B cell (primary cell): ENCODE results near the gene GOLGA8H.
"Not testable (repeated sequence)": the region's sequence is repeated elsewhere in the genome, so short reads cannot be mapped to it uniquely, and the experiment has no call there.

Source experiments
- EZH2 ChIP-seq: IDR thresholded peaks from 2 replicates; pipeline ENCODE4 v1.6.1; 2012; ENCODE audit warnings: borderline replicate concordance, low read depth, mild to moderate bottlenecking, moderate library complexity, low read length; ENCODE audit not compliant: insufficient read depth, poor library complexity, severe bottlenecking
- TF ChIP-seq, protein P1 (sequence below): fragments of 200-600 bp; IDR thresholded peaks from one replicate; pipeline ENCODE4 v1.8.0; 2022; ENCODE audit warnings: antibody characterized with exemption, mild to moderate bottlenecking

DNA sequence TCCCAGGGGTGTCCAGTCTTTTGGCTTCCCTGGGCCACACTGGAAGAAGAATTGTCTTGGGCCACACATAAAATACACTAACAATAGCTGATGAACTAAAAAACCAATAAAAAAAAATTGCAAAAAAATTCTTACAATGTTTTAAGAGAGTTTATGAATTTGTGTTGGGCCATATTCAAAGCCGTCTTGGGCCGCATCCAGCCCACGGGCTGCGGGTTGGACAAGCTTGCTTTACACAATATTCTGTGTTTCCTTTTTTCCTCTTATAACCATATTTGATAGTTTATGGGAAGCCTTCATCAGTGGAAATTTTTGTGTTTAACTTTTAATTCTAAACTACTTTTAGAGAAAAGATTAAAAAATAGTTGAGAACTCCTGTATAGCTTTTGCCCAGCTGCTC is 23.1 kb upstream of the GOLGA8H start:
- TF ChIP-seq, protein P1, sequence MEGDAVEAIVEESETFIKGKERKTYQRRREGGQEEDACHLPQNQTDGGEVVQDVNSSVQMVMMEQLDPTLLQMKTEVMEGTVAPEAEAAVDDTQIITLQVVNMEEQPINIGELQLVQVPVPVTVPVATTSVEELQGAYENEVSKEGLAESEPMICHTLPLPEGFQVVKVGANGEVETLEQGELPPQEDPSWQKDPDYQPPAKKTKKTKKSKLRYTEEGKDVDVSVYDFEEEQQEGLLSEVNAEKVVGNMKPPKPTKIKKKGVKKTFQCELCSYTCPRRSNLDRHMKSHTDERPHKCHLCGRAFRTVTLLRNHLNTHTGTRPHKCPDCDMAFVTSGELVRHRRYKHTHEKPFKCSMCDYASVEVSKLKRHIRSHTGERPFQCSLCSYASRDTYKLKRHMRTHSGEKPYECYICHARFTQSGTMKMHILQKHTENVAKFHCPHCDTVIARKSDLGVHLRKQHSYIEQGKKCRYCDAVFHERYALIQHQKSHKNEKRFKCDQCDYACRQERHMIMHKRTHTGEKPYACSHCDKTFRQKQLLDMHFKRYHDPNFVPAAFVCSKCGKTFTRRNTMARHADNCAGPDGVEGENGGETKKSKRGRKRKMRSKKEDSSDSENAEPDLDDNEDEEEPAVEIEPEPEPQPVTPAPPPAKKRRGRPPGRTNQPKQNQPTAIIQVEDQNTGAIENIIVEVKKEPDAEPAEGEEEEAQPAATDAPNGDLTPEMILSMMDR = not testable (repeated sequence)
- TF ChIP-seq EZH2 = not testable (repeated sequence)
